Measurements from ENCODE around the gene DLGAP5. TPM values are rescaled to one million over a fixed set of nuclear protein-coding genes. Genes with fewer than 3 reads are reported as not detected.

DLGAP5 gene
- 11.0 and 13.5 TPM in 2 replicates for total RNA-seq (2014; rRNA removed; shearing (Covaris generic))
- 15.5 and 17.8 TPM in 2 replicates for polyA plus RNA-seq (2016; fragmentation: Nextera tagmentation; extraction: Ambion mirVana)

GRCh38 chr14:55191203-55192053 is at the start of gene DLGAP5:
DLGAP5 (minus strand) TSS chr14:55191585; CDS start chr14:55189179, 2,406 bp downstream.
- Histone ChIP-seq H3K27me3 (replicated peaks; ENCODE audit: insufficient read depth) (no peaks in the 10 kb centered on the region), H3K9ac (peak within 1 kb of the TSS; percentile 74), H3K4me2 (ENCODE audit: unreplicated experiment) (peak within 1 kb of the TSS; percentile 81), H3K36me3 (ENCODE audit: low read depth) (no peaks in the 10 kb centered on the region), H4K20me1 (ENCODE audit: insufficient read depth) (no peaks in the 10 kb centered on the region), H3K9me2 (ENCODE audit: insufficient read depth) (no peaks in the 10 kb centered on the region), H3F3A (ENCODE audit: insufficient read depth) (peaks cover 7% of the 10 kb centered on the region; the same call in 1 of the 2 replicates), H3K4me1 (ENCODE audit: insufficient read depth) (peaks cover 17% of the 10 kb centered on the region), H3K79me2 (ENCODE audit: insufficient read depth) (peaks cover 50% of the 10 kb centered on the region), H3K4me3 (peak within 1 kb of the TSS; percentile 83), H2AFZ (peak within 1 kb of the TSS; percentile 96), H3K27ac (peak within 1 kb of the TSS; percentile 47), H3K9me3 (ENCODE audit: low read depth) (no peaks in the 10 kb centered on the region)
- DNase-seq: peak; percentile 97
- WGBS, 2 experiments (ENCODE audit: low coverage in 1 of 2, low lambda C conversion rate in 2 of 2, missing lambda C conversion rate in 2 of 2): 2 to 4% methylated on average over 46 of the region's 46 CpGs
- no peak for TF ChIP-seq EZH2phosphoT487 (IDR thresholded peaks at IDR 0.05; ENCODE audit: insufficient read depth, low read depth)
- in situ Hi-C loops (cut with MboI): no loop called here

- Histone ChIP-seq H3K4me1 (ENCODE audit: insufficient read depth) (no peaks in the 10 kb centered on the region), H3K9ac (no peak overlapping the region), H3K79me2 (ENCODE audit: insufficient read depth) (no peaks in the 10 kb centered on the region), H3K9me2 (ENCODE audit: insufficient read depth) (no peaks in the 10 kb centered on the region), H4K20me1 (ENCODE audit: insufficient read depth) (no peaks in the 10 kb centered on the region), H3K36me3 (ENCODE audit: low read depth) (no peaks in the 10 kb centered on the region), H3K4me3 (no peak overlapping the region), H3K4me2 (ENCODE audit: unreplicated experiment) (no peak overlapping the region), H3F3A (ENCODE audit: insufficient read depth) (no peaks in the 10 kb centered on the region), H3K9me3 (ENCODE audit: low read depth) (no peaks in the 10 kb centered on the region), H3K27ac (no peak overlapping the region), H2AFZ (no peak overlapping the region), H3K27me3 (replicated peaks; ENCODE audit: insufficient read depth) (peaks cover 25% of the 10 kb centered on the region)
- 53 to 64% methylated on average over 17 to 33 of the region's 33 CpGs for WGBS, 2 experiments (ENCODE audit: low coverage in 1 of 2, low lambda C conversion rate in 2 of 2, missing lambda C conversion rate in 2 of 2)
- peak; percentile 18 for DNase-seq
- TF ChIP-seq EZH2 (IDR thresholded peaks at IDR 0.05; ENCODE audit: insufficient read depth, poor library complexity, severe bottlenecking) (no peak), EZH2phosphoT487 (IDR thresholded peaks at IDR 0.05; ENCODE audit: insufficient read depth, low read depth) (no peak)
- in situ Hi-C loops (cut with MboI): loop anchor here (25.0 kb wide), 1 partner anchor 1247 kb away; no protein-coding TSS in a partner anchor
Observed at GRCh38 chr14:55240526-55241178, 49.3 kb upstream of the DLGAP5 start.

GRCh38 chr14:55239320-55239719 is 47.9 kb upstream of the DLGAP5 start:
- no peaks in the 10 kb centered on the region for H3K4me1 ChIP-seq (ENCODE audit: insufficient read depth)
- H3K9ac ChIP-seq: no peak overlapping the region
- no peaks in the 10 kb centered on the region for H3K9me2 ChIP-seq (ENCODE audit: insufficient read depth)
- H3K36me3 ChIP-seq (ENCODE audit: low read depth): no peaks in the 10 kb centered on the region
- in situ Hi-C loops (cut with MboI): loop anchor here (25.0 kb wide), 1 partner anchor 1248 kb away; no protein-coding TSS in a partner anchor
- no peak overlapping the region for H2AFZ ChIP-seq
- 35 to 50% methylated on average over 1 of the region's 1 CpG for WGBS, 2 experiments (ENCODE audit: low coverage in 1 of 2, low lambda C conversion rate in 2 of 2, missing lambda C conversion rate in 2 of 2)
- H3K27me3 ChIP-seq (replicated peaks; ENCODE audit: insufficient read depth): peaks cover 33% of the 10 kb centered on the region
- H3K4me2 ChIP-seq (ENCODE audit: unreplicated experiment): no peak overlapping the region
- no peak overlapping the region for H3K4me3 ChIP-seq
- TF ChIP-seq EZH2 (IDR thresholded peaks at IDR 0.05; ENCODE audit: insufficient read depth, poor library complexity, severe bottlenecking): no peak
- TF ChIP-seq EZH2phosphoT487 (IDR thresholded peaks at IDR 0.05; ENCODE audit: insufficient read depth, low read depth): no peak
- H3F3A ChIP-seq (ENCODE audit: insufficient read depth): no peaks in the 10 kb centered on the region
- H3K9me3 ChIP-seq (ENCODE audit: low read depth): no peaks in the 10 kb centered on the region
- H3K27ac ChIP-seq: no peak overlapping the region
- DNase-seq: no peak
- no peaks in the 10 kb centered on the region for H4K20me1 ChIP-seq (ENCODE audit: insufficient read depth)
- H3K79me2 ChIP-seq (ENCODE audit: insufficient read depth): no peaks in the 10 kb centered on the region

- no peak overlapping the region for H3K4me2 ChIP-seq (ENCODE audit: unreplicated experiment)
- in situ Hi-C loops (cut with MboI): loop anchor here (25.0 kb wide), 1 partner anchor 1249 kb away; no protein-coding TSS in a partner anchor
- TF ChIP-seq EZH2 (IDR thresholded peaks at IDR 0.05; ENCODE audit: insufficient read depth, poor library complexity, severe bottlenecking) (no peak), EZH2phosphoT487 (IDR thresholded peaks at IDR 0.05; ENCODE audit: insufficient read depth, low read depth) (no peak)
- H3F3A ChIP-seq (ENCODE audit: insufficient read depth): no peaks in the 10 kb centered on the region
- no peaks in the 10 kb centered on the region for H3K36me3 ChIP-seq (ENCODE audit: low read depth)
- no peaks in the 10 kb centered on the region for H3K9me3 ChIP-seq (ENCODE audit: low read depth)
- H3K27me3 ChIP-seq (replicated peaks; ENCODE audit: insufficient read depth): peaks cover 37% of the 10 kb centered on the region
- no peak overlapping the region for H3K4me3 ChIP-seq
- H3K9me2 ChIP-seq (ENCODE audit: insufficient read depth): no peaks in the 10 kb centered on the region
- H3K4me1 ChIP-seq (ENCODE audit: insufficient read depth): no peaks in the 10 kb centered on the region
- no peaks in the 10 kb centered on the region for H3K79me2 ChIP-seq (ENCODE audit: insufficient read depth)
- WGBS, 2 experiments (ENCODE audit: low coverage in 1 of 2, low lambda C conversion rate in 2 of 2, missing lambda C conversion rate in 2 of 2): 84 to 88% methylated on average over 12 of the region's 12 CpGs
- DNase-seq: no peak
- no peak overlapping the region for H3K27ac ChIP-seq
- no peaks in the 10 kb centered on the region for H4K20me1 ChIP-seq (ENCODE audit: insufficient read depth)
- no peak overlapping the region for H2AFZ ChIP-seq
- no peak overlapping the region for H3K9ac ChIP-seq
Observed at GRCh38 chr14:55238019-55238680, 46.8 kb upstream of the DLGAP5 start.
